HK-2 (cell line): ENCODE results near the gene HMGN2.
"Not testable (repeated sequence)": the region's sequence is repeated elsewhere in the genome, so short reads cannot be mapped to it uniquely, and the experiment has no call there.

Experiments
- DNase-seq: peaks from one replicate; pipeline ENCODE4 v3.0.0-alpha.2; 2018; ENCODE audit not compliant: unreplicated experiment

The HMGN2 gene

GRCh38 chr1:26477446-26478152 is 5.4 kb downstream of the HMGN2 start:
- DNase-seq, result no peak

GRCh38 chr1:26478159-26478558 is 5.9 kb downstream of the HMGN2 start:
- no peak for DNase-seq

GRCh38 chr1:26478988-26479387 is 6.7 kb downstream of the HMGN2 start:
- DNase-seq, result no peak

- DNase-seq, result no peak
Observed at GRCh38 chr1:26482921-26483320, 10.7 kb downstream of the HMGN2 start.

GRCh38 chr1:26483980-26484379 is 11.7 kb downstream of the HMGN2 start:
- DNase-seq, result no peak

- DNase-seq, result no peak
Observed at GRCh38 chr1:26490155-26490554, 17.9 kb downstream of the HMGN2 start.

GRCh38 chr1:26493267-26493666 is 21.0 kb downstream of the HMGN2 start:
- DNase-seq, result no peak

GRCh38 chr1:26493938-26494337 is 21.7 kb downstream of the HMGN2 start:
- no peak for DNase-seq

GRCh38 chr1:26496861-26497260 is 24.6 kb downstream of the HMGN2 start:
- no peak for DNase-seq

- DNase-seq, result no peak
Observed at GRCh38 chr1:26498894-26499293, 26.7 kb downstream of the HMGN2 start.

- DNase-seq, result peak; percentile 94
Observed at GRCh38 chr1:26500488-26501175, 28.4 kb downstream of the HMGN2 start.

GRCh38 chr1:26510711-26511110 is 38.5 kb downstream of the HMGN2 start:
- DNase-seq, result peak; percentile 47

GRCh38 chr1:26515836-26516235 is 43.6 kb downstream of the HMGN2 start:
- not testable (repeated sequence) for DNase-seq

- DNase-seq, result no peak
Observed at GRCh38 chr1:26516987-26517765, 44.9 kb downstream of the HMGN2 start.

- DNase-seq, result no peak
Observed at GRCh38 chr1:26517766-26518049, 45.5 kb downstream of the HMGN2 start.

GRCh38 chr1:26518355-26518754 is 46.1 kb downstream of the HMGN2 start:
- DNase-seq, result no peak

- DNase-seq, result no peak
Observed at GRCh38 chr1:26520339-26520738, 48.1 kb downstream of the HMGN2 start.

- DNase-seq, result no peak
Observed at GRCh38 chr1:26521669-26522030, 49.4 kb downstream of the HMGN2 start.

- no peak for DNase-seq
Observed at GRCh38 chr1:26522073-26522472, 49.8 kb downstream of the HMGN2 start.

GRCh38 chr1:26524181-26524580 is 51.9 kb downstream of the HMGN2 start:
- DNase-seq, result no peak
